ENCODE results near the gene PIP5K1B.

The PIP5K1B gene

GRCh38 chr9:69003051-69003450 is 298.0 kb downstream of the PIP5K1B start:
- no peak for DNase-seq

GRCh38 chr9:69004836-69005235 is 299.8 kb downstream of the PIP5K1B start:
- DNase-seq = no peak

- DNase-seq = no peak
Observed at GRCh38 chr9:69009708-69010107, 304.7 kb downstream of the PIP5K1B start.

GRCh38 chr9:69012696-69013381 is 307.8 kb downstream of the PIP5K1B start:
- DNase-seq = no peak

GRCh38 chr9:69013382-69013727 is 308.3 kb downstream of the PIP5K1B start:
- no peak for DNase-seq

GRCh38 chr9:69014013-69014412 is 309.0 kb downstream of the PIP5K1B start, which contains the start of gene PRKACG:
Gene PRKACG, minus strand, starts transcription at chr9:69014113. Its CDS starts 21 bp downstream, at chr9:69014092.
- DNase-seq = no peak

GRCh38 chr9:69016191-69017096 is 311.4 kb downstream of the PIP5K1B start:
- DNase-seq = no peak

- no peak for DNase-seq
Observed at GRCh38 chr9:69018737-69019136, 313.7 kb downstream of the PIP5K1B start.

- no peak for DNase-seq
Observed at GRCh38 chr9:69019808-69020207, 314.8 kb downstream of the PIP5K1B start.

- no peak for DNase-seq
Observed at GRCh38 chr9:69020301-69021145, 315.5 kb downstream of the PIP5K1B start.

GRCh38 chr9:69023650-69024049 is 318.6 kb downstream of the PIP5K1B start:
- DNase-seq = no peak

GRCh38 chr9:69027355-69028097 is 322.5 kb downstream of the PIP5K1B start:
- DNase-seq = peak; percentile 49

- DNase-seq = peak; percentile 49
Observed at GRCh38 chr9:69028754-69029153, 323.7 kb downstream of the PIP5K1B start.

GRCh38 chr9:69029535-69029934 is 324.5 kb downstream of the PIP5K1B start:
- DNase-seq = no peak

GRCh38 chr9:69030851-69031645 is 326.0 kb downstream of the PIP5K1B start:
- DNase-seq = no peak

- DNase-seq = no peak
Observed at GRCh38 chr9:69034071-69034470, 329.0 kb downstream of the PIP5K1B start.

GRCh38 chr9:69035438-69036308 is 330.6 kb downstream of the PIP5K1B start, which contains the start of gene FXN:
Gene FXN, plus strand, starts transcription at chr9:69035752. Its CDS starts 31 bp downstream, at chr9:69035783.
- DNase-seq = peak; percentile 87

GRCh38 chr9:69036309-69036708 is 331.3 kb downstream of the PIP5K1B start:
- DNase-seq = peak; percentile 50

GRCh38 chr9:69036799-69037198 is 331.8 kb downstream of the PIP5K1B start:
- DNase-seq = no peak

GRCh38 chr9:69040646-69041045 is 335.6 kb downstream of the PIP5K1B start:
- DNase-seq = no peak
